ENCODE data around the gene FAM184A.

GRCh38 chr6:118923035-118923434 is 155.4 kb downstream of the FAM184A start:
- TF ChIP-seq, protein P1, sequence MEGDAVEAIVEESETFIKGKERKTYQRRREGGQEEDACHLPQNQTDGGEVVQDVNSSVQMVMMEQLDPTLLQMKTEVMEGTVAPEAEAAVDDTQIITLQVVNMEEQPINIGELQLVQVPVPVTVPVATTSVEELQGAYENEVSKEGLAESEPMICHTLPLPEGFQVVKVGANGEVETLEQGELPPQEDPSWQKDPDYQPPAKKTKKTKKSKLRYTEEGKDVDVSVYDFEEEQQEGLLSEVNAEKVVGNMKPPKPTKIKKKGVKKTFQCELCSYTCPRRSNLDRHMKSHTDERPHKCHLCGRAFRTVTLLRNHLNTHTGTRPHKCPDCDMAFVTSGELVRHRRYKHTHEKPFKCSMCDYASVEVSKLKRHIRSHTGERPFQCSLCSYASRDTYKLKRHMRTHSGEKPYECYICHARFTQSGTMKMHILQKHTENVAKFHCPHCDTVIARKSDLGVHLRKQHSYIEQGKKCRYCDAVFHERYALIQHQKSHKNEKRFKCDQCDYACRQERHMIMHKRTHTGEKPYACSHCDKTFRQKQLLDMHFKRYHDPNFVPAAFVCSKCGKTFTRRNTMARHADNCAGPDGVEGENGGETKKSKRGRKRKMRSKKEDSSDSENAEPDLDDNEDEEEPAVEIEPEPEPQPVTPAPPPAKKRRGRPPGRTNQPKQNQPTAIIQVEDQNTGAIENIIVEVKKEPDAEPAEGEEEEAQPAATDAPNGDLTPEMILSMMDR (IDR thresholded peaks at IDR 0.05), result no peak
- TF ChIP-seq POLR2AphosphoS5 (IDR thresholded peaks at IDR 0.05) (no peak), POLR2A (IDR thresholded peaks at IDR 0.05) (no peak), EP300 (IDR thresholded peaks at IDR 0.05) (no peak)

Data from suprapubic skin (tissue), 4 donors.